Measurements from ENCODE around the gene RNF141.

The RNF141 gene

DNA sequence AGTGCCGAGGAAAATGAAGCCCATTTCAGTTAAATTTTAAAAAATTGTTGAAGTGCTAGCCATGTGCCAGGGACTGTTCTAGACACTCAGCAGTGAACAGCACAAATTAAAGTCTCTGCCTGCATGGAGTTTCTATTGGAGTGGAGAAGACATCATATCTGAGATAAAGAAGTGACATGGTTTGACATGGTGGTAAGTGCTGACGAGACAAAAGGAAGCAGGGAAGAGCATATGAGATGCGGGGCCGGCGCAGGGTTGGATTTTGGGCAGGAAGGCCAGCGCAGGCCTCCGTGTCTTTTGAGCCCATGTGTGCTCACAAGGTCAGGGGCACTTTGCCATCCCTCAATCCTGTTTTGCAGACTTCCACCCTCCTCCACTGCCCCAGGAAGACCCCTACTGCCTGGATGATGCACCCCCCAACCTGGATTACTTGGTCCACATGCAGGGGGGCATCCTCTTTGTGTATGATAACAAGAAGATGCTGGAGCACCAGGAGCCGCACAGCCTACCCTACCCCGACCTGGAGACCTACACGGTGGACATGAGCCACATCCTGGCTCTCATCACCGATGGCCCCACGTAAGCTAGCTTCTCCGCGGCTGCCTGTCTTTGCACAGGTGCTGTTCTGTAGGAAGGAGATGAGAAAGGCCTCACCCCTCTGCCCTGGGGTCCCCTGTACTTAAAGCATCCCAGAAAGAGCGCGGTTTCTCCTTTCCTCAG is 56.4 kb downstream of the RNF141 start:
- DNase-seq (ENCODE audit: extremely low read depth in 1 of 2, low read depth in 1 of 2): no peak

DNA sequence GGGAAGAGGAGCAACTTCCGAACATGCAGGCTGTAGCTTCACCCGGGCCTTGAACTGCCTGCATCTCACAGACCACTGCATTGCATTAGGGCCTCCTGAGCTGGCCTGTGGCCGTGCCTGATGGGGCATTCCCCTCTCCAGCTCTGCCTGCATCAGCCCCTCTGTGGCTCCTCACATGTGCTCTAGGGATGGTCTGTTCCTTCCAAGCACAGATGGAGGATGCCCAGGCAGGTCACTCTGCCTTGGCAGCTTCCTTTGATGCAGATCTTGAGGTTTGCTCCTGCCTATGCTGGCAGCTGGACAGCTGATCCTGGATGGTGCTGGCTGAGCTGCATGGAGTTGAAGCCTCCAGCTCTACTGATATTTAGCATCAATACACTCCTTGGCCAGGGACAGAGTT is 57.4 kb downstream of the RNF141 start:
- no peak for DNase-seq (ENCODE audit: extremely low read depth in 1 of 2, low read depth in 1 of 2)

DNA sequence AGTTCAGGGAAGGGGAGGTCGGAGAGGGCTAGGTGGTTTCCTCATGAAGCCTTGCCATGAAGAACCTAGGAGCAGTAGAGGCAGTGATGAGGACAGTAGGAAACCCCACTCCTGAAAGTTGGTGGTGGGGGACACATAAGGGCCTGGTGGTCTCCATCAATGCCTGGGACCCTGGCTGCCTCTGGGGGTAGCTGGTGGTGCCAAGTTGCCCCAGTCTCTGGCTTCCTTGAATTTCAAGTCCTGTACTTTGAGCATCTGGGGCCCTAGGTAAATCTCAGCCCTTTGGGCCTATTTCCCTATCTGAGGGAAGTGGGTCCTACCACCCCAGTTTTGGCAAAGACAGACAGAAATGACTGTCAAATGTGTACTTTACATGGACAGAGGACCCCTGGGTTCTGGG is 57.8 kb downstream of the RNF141 start:
- no peak for DNase-seq (ENCODE audit: extremely low read depth in 1 of 2, low read depth in 1 of 2)

DNA sequence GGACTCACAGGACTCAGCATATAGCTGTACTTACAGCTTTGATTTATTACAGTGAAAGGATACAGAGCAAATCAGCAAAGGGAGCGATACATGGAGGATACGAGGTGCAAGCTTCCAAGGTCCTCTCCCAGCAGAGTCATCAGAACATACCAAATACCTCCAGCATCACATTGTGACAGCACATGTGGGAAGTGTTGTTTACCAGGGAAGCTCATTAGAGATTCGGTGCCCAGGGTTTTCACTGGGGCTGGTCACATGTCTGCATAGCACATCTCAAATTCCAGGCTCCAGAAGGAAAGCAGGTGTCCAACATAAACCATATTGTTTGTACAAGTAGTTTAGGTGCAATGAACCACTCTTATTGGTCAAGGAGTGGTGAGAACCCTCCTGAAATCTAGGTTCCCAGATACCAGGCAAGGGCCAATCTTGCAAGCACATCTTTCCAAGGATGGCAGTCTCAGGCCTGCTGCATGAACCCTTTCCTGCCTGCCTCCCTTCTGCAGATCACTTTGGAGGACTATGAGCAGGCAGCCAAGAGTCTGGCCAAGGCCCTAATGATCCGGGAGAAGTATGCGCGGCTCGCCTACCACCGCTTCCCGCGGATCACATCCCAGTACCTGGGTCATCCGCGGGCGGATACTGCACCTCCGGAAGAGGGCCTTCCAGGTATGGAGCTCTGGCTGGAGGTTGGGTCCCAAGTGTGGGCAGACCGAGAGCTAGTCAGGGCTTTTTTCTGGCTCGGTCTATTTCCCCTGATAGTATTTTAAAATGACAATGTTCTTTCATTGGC is 59.2 kb downstream of the RNF141 start:
- no peak for DNase-seq (ENCODE audit: extremely low read depth in 1 of 2, low read depth in 1 of 2)

DNA sequence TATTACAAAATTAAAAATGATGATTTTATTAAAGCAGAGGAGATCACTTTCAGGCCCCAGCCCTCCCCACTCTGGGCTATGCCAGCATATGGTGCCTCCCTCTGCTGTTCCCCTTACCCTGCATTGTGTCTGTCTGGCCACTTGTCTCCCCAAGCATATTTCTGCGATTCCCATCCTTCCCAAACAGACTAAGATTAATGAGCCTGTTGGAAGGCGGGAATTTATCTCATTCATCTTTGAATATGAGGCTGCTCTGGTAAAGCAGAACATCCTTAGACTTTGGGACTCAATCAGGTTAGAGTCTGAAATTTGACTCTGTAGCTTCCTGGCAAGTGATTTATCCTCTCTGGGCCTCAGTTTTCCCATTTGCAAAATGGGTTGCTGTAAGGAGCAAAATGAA is 60.2 kb downstream of the RNF141 start:
- DNase-seq (ENCODE audit: extremely low read depth in 1 of 2, low read depth in 1 of 2): no peak

DNA sequence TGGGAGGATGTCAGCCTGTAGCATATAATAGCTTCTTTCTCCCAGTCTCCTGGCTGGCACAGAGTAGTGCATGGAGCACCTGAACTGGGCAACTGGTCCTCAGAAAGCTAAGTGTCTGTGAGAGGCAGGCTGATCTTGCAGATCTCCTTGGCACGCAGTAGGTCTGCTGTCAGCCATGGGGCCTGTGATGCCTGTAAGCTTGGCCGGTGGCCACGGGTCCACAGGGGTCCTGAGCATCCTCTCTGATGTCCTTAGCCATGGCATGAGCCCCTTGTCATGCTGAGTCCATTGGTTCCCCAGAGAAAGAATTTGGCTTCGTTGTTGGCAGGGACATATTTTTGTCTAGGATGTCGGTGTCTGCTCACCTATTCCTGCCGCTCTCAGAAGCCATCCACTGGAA is 61.0 kb downstream of the RNF141 start:
- no peak for DNase-seq (ENCODE audit: extremely low read depth in 1 of 2, low read depth in 1 of 2)

DNA sequence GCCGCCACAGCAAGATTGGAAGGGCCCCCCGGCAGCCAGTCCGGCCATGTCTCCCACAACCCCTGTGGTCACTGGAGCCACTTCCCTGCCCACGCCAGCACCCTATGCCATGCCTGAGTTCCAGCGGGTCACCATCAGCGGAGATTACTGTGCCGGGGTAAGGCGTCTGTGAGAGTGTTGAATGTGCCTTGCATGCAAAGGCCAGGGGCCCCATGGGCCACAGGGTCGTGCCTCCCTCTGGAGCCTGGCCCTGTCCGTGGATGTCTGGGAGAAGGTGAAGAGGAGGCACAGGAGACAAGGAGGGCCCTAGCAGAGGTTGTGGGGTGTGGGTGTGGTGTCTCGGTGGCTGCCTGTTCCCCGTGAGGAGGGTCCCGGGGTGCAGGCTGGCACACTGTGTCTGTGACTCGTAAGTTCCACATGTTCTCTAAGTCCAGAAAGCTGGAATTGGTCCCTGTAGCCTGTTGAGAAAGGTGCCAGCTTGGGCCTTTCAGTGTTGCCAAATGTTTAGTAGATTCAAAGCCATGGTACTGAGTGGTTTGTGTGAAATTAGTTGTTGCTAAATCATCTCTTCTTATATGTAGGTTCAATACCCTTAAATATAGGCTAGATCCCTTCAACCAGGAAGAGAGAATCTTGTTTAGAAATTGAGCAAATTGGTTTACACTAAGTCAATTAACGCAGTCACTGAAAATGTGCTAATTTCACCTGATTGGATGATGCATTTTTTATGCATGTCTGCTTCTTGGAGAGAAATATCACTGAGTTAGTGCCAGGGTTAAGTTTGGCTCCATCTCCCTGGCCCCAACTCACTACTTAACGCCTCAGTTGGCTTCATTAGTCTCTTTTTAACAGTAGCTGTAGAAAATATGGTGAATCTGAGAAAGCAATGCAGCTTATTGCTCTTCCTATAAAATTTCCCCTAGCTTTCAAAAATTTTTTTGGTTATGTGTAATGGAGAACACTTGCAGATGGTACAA is 62.1 kb downstream of the RNF141 start:
- DNase-seq (ENCODE audit: extremely low read depth in 1 of 2, low read depth in 1 of 2): no peak

DNA sequence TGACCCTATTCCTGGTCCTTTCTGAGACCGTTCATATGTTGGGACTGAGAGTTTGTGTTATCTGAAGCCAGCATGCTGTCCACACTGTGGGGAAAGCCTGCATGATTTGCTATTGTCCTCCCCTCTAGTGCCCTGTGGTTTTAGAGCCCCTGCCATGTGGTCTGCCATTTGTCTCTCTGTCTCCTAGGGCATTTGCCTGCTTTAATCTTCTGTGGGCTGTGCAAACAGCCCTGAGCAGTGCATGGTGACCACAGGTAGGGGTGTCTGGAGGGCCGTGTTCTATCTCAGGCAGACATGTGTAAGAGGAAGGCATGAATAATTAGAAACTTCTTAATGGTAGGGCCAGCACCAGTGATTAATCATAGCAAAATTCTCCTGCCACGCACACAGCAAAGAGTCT is 62.9 kb downstream of the RNF141 start:
- no peak for DNase-seq (ENCODE audit: extremely low read depth in 1 of 2, low read depth in 1 of 2)

DNA sequence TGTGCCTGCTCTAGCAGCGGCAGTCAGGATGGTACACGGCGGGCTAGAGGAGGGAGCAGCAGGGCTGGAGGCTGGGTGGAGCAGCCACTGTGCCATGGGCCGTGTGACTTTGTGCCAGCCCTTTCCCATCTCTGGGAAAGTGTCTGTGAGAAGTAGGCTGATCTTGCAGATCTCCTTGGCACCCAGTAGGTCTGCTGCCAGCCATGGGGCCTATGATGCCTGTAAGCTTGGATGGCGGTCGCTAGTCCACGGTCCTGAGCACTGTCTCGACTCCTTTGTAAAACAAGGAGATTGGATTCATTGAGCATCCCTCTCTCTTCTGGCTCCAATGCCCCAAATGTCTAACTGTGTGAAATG is 63.3 kb downstream of the RNF141 start:
- DNase-seq (ENCODE audit: extremely low read depth in 1 of 2, low read depth in 1 of 2): no peak

DNA sequence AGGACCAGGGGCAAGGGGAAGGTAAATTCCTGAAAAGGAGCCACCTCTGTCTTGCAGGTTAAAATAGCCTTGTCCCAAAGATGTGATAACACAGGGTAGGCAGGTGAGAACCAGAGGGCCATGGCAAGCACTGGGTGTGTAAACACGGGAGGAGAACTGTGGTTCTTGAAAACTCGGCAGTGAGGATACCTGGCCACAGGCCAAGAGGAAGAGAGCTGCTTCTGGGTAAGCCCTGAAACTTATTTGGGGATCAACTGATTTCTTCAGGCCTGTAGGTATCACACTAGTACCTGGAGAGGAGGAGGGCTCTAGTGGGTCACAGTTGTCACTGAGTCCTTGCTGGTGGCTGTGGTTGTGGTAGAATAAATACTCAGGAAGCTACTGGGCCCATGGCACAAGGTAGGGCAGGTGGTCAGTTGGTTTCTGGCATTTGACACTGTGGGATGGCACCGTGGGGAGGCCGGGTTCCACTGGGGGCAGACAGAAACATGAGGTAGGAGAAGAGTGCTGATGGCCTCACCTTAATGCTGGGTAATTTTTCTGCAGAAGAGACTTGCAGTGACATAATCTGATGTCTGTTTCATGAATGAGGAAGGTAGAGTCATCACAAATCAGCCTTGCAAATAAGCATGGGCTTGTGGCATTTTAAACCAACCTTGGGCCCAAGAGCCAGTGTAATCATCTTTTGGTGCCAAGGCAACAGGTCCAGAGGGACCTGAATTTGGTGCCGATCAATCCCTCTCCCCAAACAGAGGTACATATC is 63.9 kb downstream of the RNF141 start:
- DNase-seq (ENCODE audit: extremely low read depth in 1 of 2, low read depth in 1 of 2): no peak

DNA sequence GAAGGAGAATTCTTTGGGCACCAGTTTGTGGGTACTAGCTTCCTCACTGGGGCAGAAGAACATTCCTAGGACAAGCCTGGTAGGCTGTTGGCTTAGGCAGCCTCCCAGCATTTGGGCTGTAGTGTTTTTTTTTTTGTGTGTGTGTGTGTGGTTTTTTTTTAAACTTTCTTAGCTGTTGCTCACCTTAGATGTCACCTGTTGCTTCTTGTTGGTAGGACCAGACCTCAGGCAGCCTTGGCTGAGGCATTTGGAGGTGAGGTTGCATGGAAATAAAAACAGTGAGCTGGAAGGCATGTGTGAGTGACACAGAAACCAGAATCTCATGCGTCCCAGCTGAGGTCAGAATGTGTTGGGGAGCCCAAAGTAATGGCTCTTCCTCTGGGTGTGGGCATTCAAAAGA is 64.6 kb downstream of the RNF141 start:
- DNase-seq (ENCODE audit: extremely low read depth in 1 of 2, low read depth in 1 of 2): no peak

DNA sequence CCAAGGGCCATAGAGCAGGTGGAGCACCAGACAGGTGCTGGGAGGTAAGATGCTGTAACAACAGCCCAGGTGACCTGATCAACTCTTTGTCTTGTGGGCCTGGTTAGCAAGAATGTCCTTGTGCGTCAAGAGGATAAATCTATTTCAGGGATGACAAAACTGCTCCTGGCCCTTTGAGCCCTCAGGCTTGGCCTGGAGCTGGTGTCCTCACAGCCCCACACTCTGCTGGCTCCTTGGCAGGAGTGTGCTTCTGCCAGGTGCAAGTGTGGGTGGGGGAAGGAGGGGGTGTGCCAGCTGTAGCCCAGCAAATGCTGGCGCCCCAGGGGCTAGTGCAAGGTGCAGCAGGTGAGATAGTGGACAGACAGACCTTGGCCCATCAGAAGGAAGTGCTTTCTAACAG is 66.4 kb downstream of the RNF141 start:
- DNase-seq (ENCODE audit: extremely low read depth in 1 of 2, low read depth in 1 of 2): no peak

DNA sequence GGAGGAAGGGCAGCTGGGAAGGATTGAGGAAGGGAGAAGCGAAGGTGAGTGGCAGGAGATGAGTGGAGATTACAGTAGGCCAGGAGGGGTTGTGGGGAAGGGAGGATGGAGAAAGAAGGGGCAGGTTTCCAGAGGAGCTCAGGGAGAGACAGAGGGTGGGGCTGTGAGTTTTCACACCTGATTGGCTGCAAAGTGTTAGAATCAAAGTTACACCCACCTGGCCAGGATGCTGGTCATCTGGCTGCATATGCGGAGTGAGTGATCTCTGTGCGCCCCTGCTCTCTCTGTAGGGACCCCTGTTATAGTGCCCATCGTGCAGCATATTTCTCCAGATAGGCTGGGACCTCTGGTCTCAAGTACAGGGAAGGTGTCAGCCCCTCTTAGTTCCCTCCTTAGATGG is 67.6 kb downstream of the RNF141 start:
- no peak for DNase-seq (ENCODE audit: extremely low read depth in 1 of 2, low read depth in 1 of 2)

DNA sequence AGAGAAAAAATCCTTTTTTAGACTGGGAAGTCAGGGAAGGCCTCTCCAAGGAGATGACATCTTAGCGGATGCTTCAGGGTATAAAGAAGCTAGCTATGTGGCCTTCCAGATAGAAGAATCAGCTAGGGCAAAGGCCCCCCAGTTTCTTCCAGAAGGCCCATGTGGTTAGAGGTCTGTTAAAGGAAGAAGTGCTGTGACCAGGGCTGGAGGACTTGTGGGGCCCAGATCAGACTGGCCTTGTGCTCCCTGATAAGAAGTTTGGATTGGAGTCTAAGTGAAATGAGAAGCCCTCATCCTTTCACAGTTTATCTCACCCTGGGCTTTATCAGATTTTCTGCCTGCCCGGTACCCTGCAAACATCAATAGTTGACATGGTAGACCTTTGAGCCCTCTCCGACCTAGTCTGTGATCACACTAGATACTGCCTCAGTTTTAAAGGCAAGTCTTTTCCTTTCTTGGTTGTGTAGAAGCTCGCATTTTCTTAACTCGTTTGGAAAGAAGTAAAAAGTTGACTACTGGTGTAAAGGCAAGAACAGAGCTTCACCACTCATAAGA is 78.2 kb downstream of the RNF141 start:
- DNase-seq (ENCODE audit: extremely low read depth in 1 of 2, low read depth in 1 of 2): no peak

All from stimulated activated CD8-positive, alpha-beta memory T cell treated with anti-CD3 and anti-CD28 coated beads, Interleukin-7, amount 100 ng/mL, for 48 hours (primary cell).